ENCODE measurements around the gene APOBEC3F.
"Not testable (repeated sequence)": the region's sequence is repeated elsewhere in the genome, so short reads cannot be mapped to it uniquely, and the experiment has no call there.

Gene APOBEC3F

GRCh38 chr22:39076155-39077025 is 35.7 kb downstream of the APOBEC3F start:
- DNase-seq, result not testable (repeated sequence)

- not testable (repeated sequence) for DNase-seq
Measured at GRCh38 chr22:39077026-39077840, 36.6 kb downstream of the APOBEC3F start, which contains the start of gene APOBEC3G. TSS of gene APOBEC3G (plus strand) at chr22:39077275. CDS start at chr22:39077362, 87 bp downstream.

GRCh38 chr22:39077912-39078311 is 37.2 kb downstream of the APOBEC3F start:
- not testable (repeated sequence) for DNase-seq

- DNase-seq, result no peak
Measured at GRCh38 chr22:39078329-39078728, 37.7 kb downstream of the APOBEC3F start.

GRCh38 chr22:39079054-39079637 is 38.5 kb downstream of the APOBEC3F start:
- not testable (repeated sequence) for DNase-seq

GRCh38 chr22:39080052-39080762 is 39.5 kb downstream of the APOBEC3F start:
- no peak for DNase-seq

- DNase-seq, result no peak
Measured at GRCh38 chr22:39081016-39081415, 40.4 kb downstream of the APOBEC3F start.

- no peak for DNase-seq
Measured at GRCh38 chr22:39081598-39081997, 40.9 kb downstream of the APOBEC3F start.

- no peak for DNase-seq
Measured at GRCh38 chr22:39083212-39084165, 42.8 kb downstream of the APOBEC3F start.

GRCh38 chr22:39084666-39085065 is 44.0 kb downstream of the APOBEC3F start:
- DNase-seq, result no peak

GRCh38 chr22:39087098-39087497 is 46.4 kb downstream of the APOBEC3F start:
- DNase-seq, result no peak

GRCh38 chr22:39087881-39088684 is 47.4 kb downstream of the APOBEC3F start:
- no peak for DNase-seq

- DNase-seq, result no peak
Measured at GRCh38 chr22:39088685-39089032, 48.0 kb downstream of the APOBEC3F start.

- DNase-seq, result no peak
Measured at GRCh38 chr22:39089928-39090327, 49.3 kb downstream of the APOBEC3F start.

GRCh38 chr22:39090426-39091064 is 49.9 kb downstream of the APOBEC3F start:
- no peak for DNase-seq

- no peak for DNase-seq
Measured at GRCh38 chr22:39091126-39092081, 50.7 kb downstream of the APOBEC3F start.

- no peak for DNase-seq
Measured at GRCh38 chr22:39092111-39092862, 51.6 kb downstream of the APOBEC3F start.

Measured in NCI-H524 treated with DMSO at 0.1 percent for 48 hours (cell line).